HEK293 (cell line): ENCODE data around the gene VDR.

Source experiments
- KLF8 ChIP-seq: fragments of 450-650 bp; formaldehyde crosslinking; IDR thresholded peaks from 2 replicates; pipeline ENCODE4 v1.5.1; 2016; ENCODE audit warnings: missing biosample characterization, missing genetic modification characterization
- TSHZ1 ChIP-seq: fragments of 450-650 bp; formaldehyde crosslinking; IDR thresholded peaks from 2 replicates; pipeline ENCODE4 v1.5.1; 2016; ENCODE audit warnings: missing biosample characterization, missing genetic modification characterization, borderline replicate concordance
- ZBTB20 ChIP-seq: fragments of 450-650 bp; formaldehyde crosslinking; IDR thresholded peaks from 2 replicates; pipeline ENCODE4 v1.5.1; 2016; ENCODE audit warnings: missing biosample characterization, missing genetic modification characterization
- ZNF114 ChIP-seq: fragments of 450-650 bp; formaldehyde crosslinking; IDR thresholded peaks from 2 replicates; pipeline ENCODE4 v1.5.0; 2017; ENCODE audit warnings: missing biosample characterization, missing genetic modification characterization
- ZNF350 ChIP-seq: fragments of 450-650 bp; formaldehyde crosslinking; IDR thresholded peaks from 2 replicates; pipeline ENCODE4 v1.5.0; 2017; ENCODE audit warnings: missing biosample characterization, mild to moderate bottlenecking, missing genetic modification characterization
- ZNF37A ChIP-seq: fragments of 450-650 bp; IDR thresholded peaks from 2 replicates; pipeline ENCODE4 v1.5.1; 2018; ENCODE audit warnings: missing biosample characterization, missing genetic modification characterization
- ZNF501 ChIP-seq: fragments of 450-650 bp; formaldehyde crosslinking; IDR thresholded peaks from 2 replicates; pipeline ENCODE4 v1.5.1; 2016; ENCODE audit warnings: missing biosample characterization, missing genetic modification characterization
- ZNF514 ChIP-seq: fragments of 450-650 bp; formaldehyde crosslinking; IDR thresholded peaks from 2 replicates; pipeline ENCODE4 v1.5.1; 2016; ENCODE audit warnings: missing biosample characterization, missing genetic modification characterization
- ZNF530 ChIP-seq: fragments of 450-650 bp; formaldehyde crosslinking; IDR thresholded peaks from 2 replicates; pipeline ENCODE4 v1.5.1; 2016; ENCODE audit warnings: low read depth, missing biosample characterization, missing genetic modification characterization
- ZNF670 ChIP-seq: fragments of 450-650 bp; formaldehyde crosslinking; IDR thresholded peaks from 2 replicates; pipeline ENCODE4 v1.5.1; 2016; ENCODE audit warnings: missing biosample characterization, missing genetic modification characterization, low read depth
- ZNF768 ChIP-seq: fragments of 450-650 bp; formaldehyde crosslinking; IDR thresholded peaks from 2 replicates; pipeline ENCODE4 v1.5.1; 2018; ENCODE audit warnings: missing biosample characterization, mild to moderate bottlenecking, missing genetic modification characterization
- ZNF830 ChIP-seq: fragments of 450-650 bp; IDR thresholded peaks from 2 replicates; pipeline ENCODE4 v1.5.0; 2018; ENCODE audit warnings: missing biosample characterization, missing genetic modification characterization, low read depth, mild to moderate bottlenecking, moderate library complexity
- TF ChIP-seq, protein P1 (sequence below): fragments of 450-650 bp; formaldehyde crosslinking; IDR thresholded peaks from 2 replicates; pipeline ENCODE4 v1.5.1; 2016; ENCODE audit warnings: missing biosample characterization, missing genetic modification characterization

- TF ChIP-seq, protein P1, sequence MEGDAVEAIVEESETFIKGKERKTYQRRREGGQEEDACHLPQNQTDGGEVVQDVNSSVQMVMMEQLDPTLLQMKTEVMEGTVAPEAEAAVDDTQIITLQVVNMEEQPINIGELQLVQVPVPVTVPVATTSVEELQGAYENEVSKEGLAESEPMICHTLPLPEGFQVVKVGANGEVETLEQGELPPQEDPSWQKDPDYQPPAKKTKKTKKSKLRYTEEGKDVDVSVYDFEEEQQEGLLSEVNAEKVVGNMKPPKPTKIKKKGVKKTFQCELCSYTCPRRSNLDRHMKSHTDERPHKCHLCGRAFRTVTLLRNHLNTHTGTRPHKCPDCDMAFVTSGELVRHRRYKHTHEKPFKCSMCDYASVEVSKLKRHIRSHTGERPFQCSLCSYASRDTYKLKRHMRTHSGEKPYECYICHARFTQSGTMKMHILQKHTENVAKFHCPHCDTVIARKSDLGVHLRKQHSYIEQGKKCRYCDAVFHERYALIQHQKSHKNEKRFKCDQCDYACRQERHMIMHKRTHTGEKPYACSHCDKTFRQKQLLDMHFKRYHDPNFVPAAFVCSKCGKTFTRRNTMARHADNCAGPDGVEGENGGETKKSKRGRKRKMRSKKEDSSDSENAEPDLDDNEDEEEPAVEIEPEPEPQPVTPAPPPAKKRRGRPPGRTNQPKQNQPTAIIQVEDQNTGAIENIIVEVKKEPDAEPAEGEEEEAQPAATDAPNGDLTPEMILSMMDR (tag by site-specific recombination), result no peak
- no peak for TF ChIP-seq KLF8 (tag by site-specific recombination)
- TF ChIP-seq ZBTB20 (tag by site-specific recombination), result no peak
- no peak for TF ChIP-seq ZNF768 (tag by site-specific recombination)
- TF ChIP-seq ZNF670 (tag by site-specific recombination), result no peak
- TF ChIP-seq ZNF37A (tag by site-specific recombination), result no peak
- no peak for TF ChIP-seq ZNF114 (tag by site-specific recombination)
- no peak for TF ChIP-seq ZNF350 (tag by site-specific recombination)
- no peak for TF ChIP-seq TSHZ1 (tag by site-specific recombination)
- no peak for TF ChIP-seq ZNF501
- TF ChIP-seq ZNF530 (tag by site-specific recombination), result no peak
- no peak for TF ChIP-seq ZNF830 (tag by site-specific recombination)
- TF ChIP-seq ZNF514, result no peak
Measured at GRCh38 chr12:47902131-47902639, 2.6 kb downstream of the VDR start.
